Upper lobe of right lung (tissue), 1 donor: ENCODE data around the gene LDB3. TPM values are rescaled to one million over a fixed set of nuclear protein-coding genes. Genes with fewer than 3 reads are reported as not detected.

Experiments used
- ATAC-seq: fragments of 200-7000 bp; cut with Tn5 transposase; one replicate; pipeline ENCODE4 v1.9.1; 2020; ENCODE audit warnings: mild to moderate bottlenecking, moderate library complexity
- DNase-seq: peaks from one replicate; pipeline ENCODE4 v3.0.0-alpha.2; 2020
- H3K27ac ChIP-seq: fragments of 200-600 bp; one replicate; pipeline ENCODE4 v1.8.0; 2022
- H3K27me3 ChIP-seq: fragments of 200-600 bp; one replicate; pipeline ENCODE4 v1.8.0; 2022; ENCODE audit warnings: mild to moderate bottlenecking
- H3K36me3 ChIP-seq: fragments of 200-600 bp; one replicate; pipeline ENCODE4 v1.8.0; 2022
- H3K4me1 ChIP-seq: fragments of 200-600 bp; one replicate; pipeline ENCODE4 v1.8.0; 2022
- H3K4me3 ChIP-seq: fragments of 200-600 bp; one replicate; pipeline ENCODE4 v1.8.0; 2022; ENCODE audit warnings: mild to moderate bottlenecking
- H3K9me3 ChIP-seq: fragments of 200-600 bp; one replicate; pipeline ENCODE4 v1.8.0; 2022
- intact Hi-C: fragments of 100-400 bp; cut with DNase I; formaldehyde crosslinking; loops from one replicate; pipeline ENCODE4 v1.11.0; 2022
- total RNA-seq: library from RNA; stranded (reverse); fragmentation: NEBNext Ultra II Directional; extraction: Animal tissue kit (Norgen Biotek cat#: 25700); gene quantifications from one replicate; pipeline ENCODE4 v1.2.1, GENCODE V29; 2021
- TF ChIP-seq, protein P1 (sequence below): fragments of 200-600 bp; IDR thresholded peaks from one replicate; pipeline ENCODE4 v1.8.0; 2022; ENCODE audit warnings: antibody characterized with exemption
- donor health status: DM: no; HTN: yes; CAD: no; lungs with severe emphysema.

LDB3 gene
- total RNA-seq, 1 donor from 2014 or later: 2.5 TPM

DNA sequence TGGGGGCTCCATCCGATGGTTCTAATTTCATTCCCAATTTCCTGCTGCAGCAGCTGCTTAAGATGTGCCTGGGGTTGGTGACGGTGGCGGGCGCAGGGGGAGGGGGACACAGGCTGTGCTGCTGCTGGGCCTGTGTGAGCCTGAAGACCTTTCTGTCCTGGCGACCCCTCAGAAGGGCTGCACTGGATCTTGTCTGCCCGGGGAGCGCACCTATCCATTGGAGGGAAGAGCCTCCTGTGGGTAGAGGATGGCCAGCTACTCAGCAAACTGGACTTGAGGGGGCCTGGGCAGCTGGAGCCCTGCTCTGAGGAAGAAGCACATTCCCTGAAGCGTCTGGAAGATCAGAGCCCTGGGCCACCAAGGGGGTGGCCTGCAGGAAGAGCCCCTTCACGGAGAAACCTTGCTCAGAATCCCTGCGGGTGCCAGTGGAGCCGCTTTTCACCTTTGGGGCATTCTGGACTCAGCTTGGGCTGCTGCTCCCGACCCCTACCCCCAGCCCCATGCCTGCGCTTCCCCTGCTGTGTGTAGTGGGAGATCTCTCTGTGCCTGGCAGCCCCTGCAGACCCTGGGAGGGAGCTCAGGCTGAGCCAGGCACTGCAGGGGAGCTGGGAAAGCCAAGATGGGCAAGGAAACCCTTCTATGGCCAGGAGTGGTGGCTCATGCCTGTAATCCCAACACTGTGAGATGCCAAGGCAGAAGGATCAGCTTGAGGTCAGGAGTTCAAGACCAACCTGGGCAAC, 17.8 kb downstream of the LDB3 start:
- Histone ChIP-seq H3K4me3 (no peak overlapping the region), H3K36me3 (no peaks in the 10 kb centered on the region), H3K9me3 (no peaks in the 10 kb centered on the region), H3K27ac (no peak overlapping the region), H3K4me1 (no peaks in the 10 kb centered on the region), H3K27me3 (no peaks in the 10 kb centered on the region)
- intact Hi-C loops: no loop called here
- ATAC-seq: no peak
- no peak for DNase-seq
- TF ChIP-seq, protein P1, sequence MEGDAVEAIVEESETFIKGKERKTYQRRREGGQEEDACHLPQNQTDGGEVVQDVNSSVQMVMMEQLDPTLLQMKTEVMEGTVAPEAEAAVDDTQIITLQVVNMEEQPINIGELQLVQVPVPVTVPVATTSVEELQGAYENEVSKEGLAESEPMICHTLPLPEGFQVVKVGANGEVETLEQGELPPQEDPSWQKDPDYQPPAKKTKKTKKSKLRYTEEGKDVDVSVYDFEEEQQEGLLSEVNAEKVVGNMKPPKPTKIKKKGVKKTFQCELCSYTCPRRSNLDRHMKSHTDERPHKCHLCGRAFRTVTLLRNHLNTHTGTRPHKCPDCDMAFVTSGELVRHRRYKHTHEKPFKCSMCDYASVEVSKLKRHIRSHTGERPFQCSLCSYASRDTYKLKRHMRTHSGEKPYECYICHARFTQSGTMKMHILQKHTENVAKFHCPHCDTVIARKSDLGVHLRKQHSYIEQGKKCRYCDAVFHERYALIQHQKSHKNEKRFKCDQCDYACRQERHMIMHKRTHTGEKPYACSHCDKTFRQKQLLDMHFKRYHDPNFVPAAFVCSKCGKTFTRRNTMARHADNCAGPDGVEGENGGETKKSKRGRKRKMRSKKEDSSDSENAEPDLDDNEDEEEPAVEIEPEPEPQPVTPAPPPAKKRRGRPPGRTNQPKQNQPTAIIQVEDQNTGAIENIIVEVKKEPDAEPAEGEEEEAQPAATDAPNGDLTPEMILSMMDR: no peak

DNA sequence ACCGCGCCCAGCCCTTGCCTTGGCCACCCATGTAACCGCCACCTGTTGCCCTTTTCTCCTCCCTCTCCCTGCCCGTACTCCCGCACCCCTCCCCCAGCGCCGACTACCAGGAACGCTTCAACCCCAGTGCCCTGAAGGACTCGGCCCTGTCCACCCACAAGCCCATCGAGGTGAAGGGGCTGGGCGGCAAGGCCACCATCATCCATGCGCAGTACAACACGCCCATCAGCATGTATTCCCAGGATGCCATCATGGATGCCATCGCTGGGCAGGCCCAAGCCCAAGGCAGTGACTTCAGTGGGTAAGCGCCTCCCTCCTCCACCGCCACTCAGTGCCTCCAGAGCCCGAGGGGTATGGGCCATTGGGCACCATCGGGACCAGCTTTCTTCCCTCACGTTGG, 18.7 kb downstream of the LDB3 start:
- Histone ChIP-seq H3K27ac (no peak overlapping the region), H3K36me3 (no peaks in the 10 kb centered on the region), H3K27me3 (no peaks in the 10 kb centered on the region), H3K4me3 (no peak overlapping the region), H3K9me3 (no peaks in the 10 kb centered on the region), H3K4me1 (no peaks in the 10 kb centered on the region)
- no peak for DNase-seq
- intact Hi-C loops: no loop called here
- no peak for ATAC-seq
- TF ChIP-seq, protein P1: no peak

DNA sequence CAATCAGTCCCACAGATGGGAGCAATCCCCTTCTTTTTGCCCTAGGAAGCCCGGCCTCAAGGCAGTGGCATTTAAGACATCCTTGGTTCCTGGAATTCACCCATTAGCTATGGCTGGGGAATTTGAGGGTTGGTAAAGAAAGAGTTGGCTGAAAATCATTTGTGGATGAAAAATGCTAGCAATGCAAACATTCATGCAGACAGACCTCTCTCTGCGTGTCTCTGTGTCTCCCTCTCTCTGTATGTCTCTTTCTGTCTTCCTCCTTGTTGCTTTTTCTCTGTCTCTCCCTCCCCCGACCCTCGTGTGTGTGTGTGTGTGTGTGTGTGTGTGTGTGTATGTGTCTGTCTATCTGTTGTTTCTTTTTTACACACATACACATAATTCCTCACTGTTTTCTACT, 19.4 kb downstream of the LDB3 start:
- intact Hi-C loops: no loop called here
- Histone ChIP-seq H3K9me3 (no peaks in the 10 kb centered on the region), H3K4me3 (no peak overlapping the region), H3K36me3 (no peaks in the 10 kb centered on the region), H3K4me1 (no peaks in the 10 kb centered on the region), H3K27ac (no peak overlapping the region), H3K27me3 (no peaks in the 10 kb centered on the region)
- ATAC-seq (no peak), DNase-seq (no peak)
- TF ChIP-seq, protein P1: no peak

DNA sequence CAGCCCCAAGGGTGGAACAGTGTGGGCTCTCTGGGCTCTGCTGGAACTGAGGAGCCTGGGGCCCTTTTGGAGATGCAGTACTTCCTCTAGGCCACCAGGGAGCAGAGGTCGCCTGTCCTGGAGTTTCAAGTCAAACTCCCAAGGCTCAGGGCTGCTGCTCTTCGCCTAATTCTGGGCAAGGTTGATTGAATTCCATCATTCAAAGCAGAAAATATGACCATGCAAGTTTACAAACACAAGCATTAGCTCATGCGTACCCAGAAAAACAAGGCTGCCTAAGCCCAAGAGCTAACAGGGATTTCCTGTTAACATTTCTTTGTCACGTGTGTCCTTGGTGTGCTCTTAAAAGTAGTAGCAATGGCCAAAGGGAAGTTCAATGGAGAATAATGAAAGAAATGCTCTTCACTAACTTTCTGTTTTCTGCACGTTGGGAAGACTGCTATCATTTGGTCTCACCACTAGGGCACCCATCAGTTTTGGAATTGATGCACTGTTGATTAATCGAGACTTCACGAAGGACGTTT, 20.1 kb downstream of the LDB3 start:
- Histone ChIP-seq H3K9me3 (no peaks in the 10 kb centered on the region), H3K27ac (no peak overlapping the region), H3K4me1 (peaks cover 2% of the 10 kb centered on the region), H3K36me3 (no peaks in the 10 kb centered on the region), H3K4me3 (no peak overlapping the region), H3K27me3 (no peaks in the 10 kb centered on the region)
- TF ChIP-seq, protein P1: peak; percentile 90
- DNase-seq: no peak
- intact Hi-C loops: no loop called here
- peak; percentile 85 for ATAC-seq

DNA sequence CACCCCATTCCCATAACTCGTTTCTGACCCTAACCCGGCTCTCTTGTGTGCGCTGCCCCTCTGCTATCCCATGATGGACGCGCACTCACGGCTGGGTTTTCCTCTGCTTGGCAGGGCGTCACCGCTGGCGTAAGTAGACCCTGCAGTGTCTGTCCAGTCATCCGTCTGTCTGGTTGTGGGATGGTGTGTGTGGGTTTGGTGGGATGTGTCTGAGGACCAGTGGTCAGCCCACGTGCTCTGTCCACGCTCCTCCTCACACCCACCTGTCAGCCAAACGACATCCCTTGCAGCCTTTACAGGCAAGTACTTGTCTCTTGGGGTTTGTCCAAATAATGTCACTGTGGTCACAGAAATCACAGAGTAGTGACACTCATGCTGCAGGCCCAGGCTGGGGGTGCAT, 20.8 kb downstream of the LDB3 start:
- H3K4me3 ChIP-seq: no peak overlapping the region
- no peak for DNase-seq
- H3K9me3 ChIP-seq: no peaks in the 10 kb centered on the region
- intact Hi-C loops: no loop called here
- H3K27me3 ChIP-seq: no peaks in the 10 kb centered on the region
- no peak overlapping the region for H3K27ac ChIP-seq
- H3K4me1 ChIP-seq: peaks cover 4% of the 10 kb centered on the region
- no peaks in the 10 kb centered on the region for H3K36me3 ChIP-seq
- no peak for ATAC-seq
- TF ChIP-seq, protein P1: no peak
